CD1c-positive myeloid dendritic cell (primary cell): Measurements from ENCODE around the gene EPHB2.

Experiments
- DNase-seq: peaks from one replicate; pipeline ENCODE4 v3.0.0-alpha.2; 2016; ENCODE audit errors: extremely low spot score

Gene EPHB2

GRCh38 chr1:22780696-22781095 lies 70.1 kb downstream of the EPHB2 start:
- no peak for DNase-seq

- no peak for DNase-seq
These were observed 70.8 kb downstream of the EPHB2 start for GRCh38 chr1:22781483-22781882.

- no peak for DNase-seq
These were observed 71.8 kb downstream of the EPHB2 start for GRCh38 chr1:22782406-22782805.

- no peak for DNase-seq
These were observed 73.7 kb downstream of the EPHB2 start for GRCh38 chr1:22784317-22784716.

- DNase-seq = no peak
These were observed 74.1 kb downstream of the EPHB2 start for GRCh38 chr1:22784737-22785136.

GRCh38 chr1:22786101-22786500 lies 75.5 kb downstream of the EPHB2 start:
- no peak for DNase-seq

GRCh38 chr1:22786719-22787489 lies 76.3 kb downstream of the EPHB2 start:
- DNase-seq = no peak

- DNase-seq = no peak
These were observed 77.0 kb downstream of the EPHB2 start for GRCh38 chr1:22787636-22788035.

GRCh38 chr1:22788254-22788661 lies 77.6 kb downstream of the EPHB2 start:
- no peak for DNase-seq

GRCh38 chr1:22789356-22789994 lies 78.8 kb downstream of the EPHB2 start:
- DNase-seq = no peak

- no peak for DNase-seq
These were observed 79.8 kb downstream of the EPHB2 start for GRCh38 chr1:22790232-22791008.

- no peak for DNase-seq
These were observed 81.2 kb downstream of the EPHB2 start for GRCh38 chr1:22791831-22792347.

GRCh38 chr1:22792396-22793160 lies 81.9 kb downstream of the EPHB2 start:
- no peak for DNase-seq

GRCh38 chr1:22793647-22794046 lies 83.0 kb downstream of the EPHB2 start:
- DNase-seq = no peak

GRCh38 chr1:22794647-22795365 lies 84.2 kb downstream of the EPHB2 start:
- peak; percentile 6 for DNase-seq

GRCh38 chr1:22795366-22795714 lies 84.7 kb downstream of the EPHB2 start:
- no peak for DNase-seq

GRCh38 chr1:22796642-22797041 lies 86.0 kb downstream of the EPHB2 start:
- no peak for DNase-seq

- no peak for DNase-seq
These were observed 87.4 kb downstream of the EPHB2 start for GRCh38 chr1:22798083-22798482.

GRCh38 chr1:22799971-22800370 lies 89.3 kb downstream of the EPHB2 start:
- no peak for DNase-seq

- no peak for DNase-seq
These were observed 90.0 kb downstream of the EPHB2 start for GRCh38 chr1:22800629-22801028.

- no peak for DNase-seq
These were observed 90.7 kb downstream of the EPHB2 start for GRCh38 chr1:22801347-22801746.
